HG03139 (cell line): ENCODE results near the gene THAP6.
A peak's percentile ranks its signal among the peaks of the same experiment; 100 is the strongest.
"Not testable (repeated sequence)": the region's sequence is repeated elsewhere in the genome, so short reads cannot be mapped to it uniquely, and the experiment has no call there.

Source experiments
- ATAC-seq: cut with Tn5 transposase; IDR thresholded peaks from one replicate; pipeline ENCODE4 v1.9.1; 2021; ENCODE audit not compliant: unreplicated experiment

THAP6 gene

DNA sequence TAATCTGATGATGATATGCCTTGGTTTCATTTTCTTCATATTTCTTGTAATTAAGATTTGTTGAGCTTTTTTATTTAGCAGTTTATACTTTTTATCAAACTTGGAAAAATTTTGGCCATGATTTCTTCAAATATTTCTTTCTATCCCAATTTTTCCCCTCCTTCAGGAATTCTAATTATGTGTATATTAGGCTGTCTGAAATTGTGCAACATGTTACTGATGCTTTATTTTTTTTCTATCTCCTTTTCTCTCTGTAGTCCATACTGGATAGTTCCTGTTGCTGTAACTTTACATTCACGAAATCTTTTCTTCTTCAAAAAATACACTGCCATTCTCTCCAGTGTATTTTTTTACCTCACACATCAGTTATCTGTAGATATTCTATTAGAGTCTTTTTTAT lies 10.8 kb downstream of the THAP6 start:
- ATAC-seq = no peak

DNA sequence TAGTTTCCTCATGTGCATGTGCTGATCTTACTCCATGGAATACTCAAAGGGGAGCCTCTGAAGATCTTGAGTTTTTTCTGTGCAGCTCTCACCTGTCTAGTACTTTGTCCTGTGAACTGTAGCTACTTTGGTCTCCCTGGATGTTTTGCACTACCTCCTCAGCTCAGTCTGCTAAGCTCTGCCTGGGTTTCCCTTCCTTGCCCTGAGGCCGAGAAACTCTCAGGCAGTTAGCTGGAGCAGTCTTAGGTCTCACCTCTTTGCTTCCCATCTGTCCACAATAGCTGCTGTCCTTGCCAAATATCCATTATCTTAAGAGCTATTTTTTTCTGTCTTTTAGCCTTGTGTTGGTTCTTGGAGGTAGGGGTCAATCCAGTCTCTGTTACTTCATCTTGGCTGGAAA lies 11.6 kb downstream of the THAP6 start:
- no peak for ATAC-seq

DNA sequence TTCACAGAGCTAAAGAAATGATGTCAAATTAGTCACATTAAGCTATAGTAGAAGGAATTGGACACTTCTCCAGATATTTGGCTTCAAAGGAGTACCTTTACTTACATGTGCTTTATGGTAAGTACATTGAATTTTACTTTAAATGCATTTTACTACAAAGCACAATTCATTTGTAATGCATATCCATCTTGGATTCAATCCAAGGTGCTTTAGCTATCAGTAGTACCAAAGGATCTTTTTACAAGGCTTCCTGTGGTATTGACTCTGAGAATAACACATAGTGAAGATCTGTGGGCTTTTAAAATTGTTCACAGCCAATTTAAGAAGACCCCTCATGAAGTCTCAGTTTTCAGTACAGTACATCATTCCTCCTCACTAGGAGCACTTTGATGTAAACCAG lies 13.2 kb downstream of the THAP6 start:
- ATAC-seq = no peak

DNA sequence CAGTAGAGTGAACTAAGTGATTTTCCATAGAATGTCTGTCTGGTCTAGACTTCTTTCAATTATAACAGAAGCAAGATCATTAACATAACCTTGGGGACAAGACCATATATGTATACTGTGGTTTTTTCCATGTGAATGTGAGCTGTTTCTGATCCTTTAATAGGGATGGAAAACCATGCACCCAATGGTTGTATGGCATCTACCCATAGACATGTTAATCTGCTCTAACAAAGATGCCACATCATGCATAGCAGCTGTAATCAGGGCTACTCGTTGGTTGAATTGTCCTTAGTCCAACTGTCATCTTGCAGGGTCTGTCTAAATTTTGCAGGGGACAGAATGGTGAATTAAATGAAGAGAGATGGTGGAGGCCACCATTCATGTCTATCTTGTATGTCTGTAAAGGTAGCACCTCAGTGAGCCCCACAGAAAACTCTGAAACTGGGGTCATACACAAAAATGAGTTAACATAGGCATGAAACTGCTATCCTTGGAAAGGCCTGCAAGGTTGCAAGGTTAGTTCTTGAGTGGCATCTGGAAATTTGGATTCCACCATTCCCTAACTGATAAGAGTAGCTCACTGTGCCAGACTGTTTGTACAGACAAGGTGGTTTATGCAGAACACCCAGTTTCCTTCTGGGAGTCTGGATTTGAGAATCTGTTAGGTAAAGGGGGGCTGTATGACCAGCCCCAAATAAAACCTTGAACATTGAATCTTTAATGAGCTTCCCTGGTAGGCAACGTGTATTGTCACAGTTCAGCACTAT lies 16.5 kb downstream of the THAP6 start:
- ATAC-seq = no peak

GRCh38 chr4:75531536-75532143 lies 17.4 kb downstream of the THAP6 start:
- ATAC-seq = not testable (repeated sequence)

- ATAC-seq = not testable (repeated sequence)
Observed at GRCh38 chr4:75533339-75533887, 19.1 kb downstream of the THAP6 start.

- not testable (repeated sequence) for ATAC-seq
Observed at GRCh38 chr4:75533926-75534325, 19.7 kb downstream of the THAP6 start.

DNA sequence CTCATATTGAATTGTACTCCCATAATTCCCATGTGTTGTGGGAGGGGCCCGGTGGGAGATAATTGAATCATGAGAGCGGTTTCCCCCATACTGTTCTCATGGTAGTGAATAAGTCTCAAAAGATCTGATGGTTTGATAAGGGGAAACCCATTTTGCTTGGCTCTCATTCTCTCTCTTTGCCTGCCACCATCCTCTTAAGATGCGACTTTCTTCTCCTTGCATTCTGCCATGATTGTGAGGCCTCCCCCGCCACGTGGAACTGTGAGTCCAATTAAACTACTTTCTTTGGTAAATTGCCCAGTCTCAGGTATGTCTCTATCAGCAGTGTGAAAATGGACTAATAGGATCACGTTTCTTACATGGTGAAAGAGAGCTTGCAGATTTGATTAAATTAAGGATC lies 23.0 kb downstream of the THAP6 start:
- not testable (repeated sequence) for ATAC-seq

- no peak for ATAC-seq
Observed at GRCh38 chr4:75542824-75543223, 28.6 kb downstream of the THAP6 start.

- not testable (repeated sequence) for ATAC-seq
Observed at GRCh38 chr4:75544220-75544619, 29.9 kb downstream of the THAP6 start.

- ATAC-seq = no peak
Observed at GRCh38 chr4:75544870-75545269, 30.6 kb downstream of the THAP6 start.

GRCh38 chr4:75545526-75545925 lies 31.3 kb downstream of the THAP6 start:
- no peak for ATAC-seq

DNA sequence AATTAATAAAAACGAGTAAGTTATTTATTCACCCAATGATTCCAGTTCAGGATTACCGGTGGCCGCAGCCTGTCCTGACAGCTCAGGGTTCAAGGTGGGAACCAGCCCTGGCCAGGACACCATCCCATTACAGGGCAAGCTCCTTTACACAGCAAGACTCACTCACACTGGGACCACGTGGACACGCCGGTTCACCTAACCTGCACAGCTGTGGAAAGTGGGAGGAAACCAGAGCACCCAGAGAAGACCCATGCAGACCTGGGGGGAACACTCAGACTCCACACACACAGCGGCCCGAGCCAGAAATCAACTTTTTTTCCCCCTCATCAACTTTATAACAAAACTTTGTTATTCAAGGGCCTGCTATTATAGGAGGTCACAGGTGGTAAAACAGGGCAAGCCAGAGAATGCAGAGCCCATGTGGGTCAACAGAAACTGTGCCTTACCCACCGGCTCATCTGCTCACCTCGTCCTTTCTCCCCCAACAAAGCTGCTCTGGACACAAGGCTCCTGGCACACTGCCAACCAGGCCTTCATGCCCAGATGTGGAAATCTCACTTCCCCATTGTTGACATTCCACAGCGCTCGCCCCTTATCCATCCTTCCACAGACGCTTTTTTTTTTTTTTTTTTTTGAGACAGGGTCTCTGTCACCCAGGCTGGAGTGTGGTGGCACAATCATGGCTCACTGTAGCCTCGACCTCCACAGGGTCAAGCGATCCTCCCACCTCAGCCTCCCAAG lies 33.5 kb downstream of the THAP6 start:
- no peak for ATAC-seq

GRCh38 chr4:75549019-75549418 lies 34.7 kb downstream of the THAP6 start:
- ATAC-seq = no peak

GRCh38 chr4:75552452-75552851 lies 38.2 kb downstream of the THAP6 start:
- ATAC-seq = no peak

DNA sequence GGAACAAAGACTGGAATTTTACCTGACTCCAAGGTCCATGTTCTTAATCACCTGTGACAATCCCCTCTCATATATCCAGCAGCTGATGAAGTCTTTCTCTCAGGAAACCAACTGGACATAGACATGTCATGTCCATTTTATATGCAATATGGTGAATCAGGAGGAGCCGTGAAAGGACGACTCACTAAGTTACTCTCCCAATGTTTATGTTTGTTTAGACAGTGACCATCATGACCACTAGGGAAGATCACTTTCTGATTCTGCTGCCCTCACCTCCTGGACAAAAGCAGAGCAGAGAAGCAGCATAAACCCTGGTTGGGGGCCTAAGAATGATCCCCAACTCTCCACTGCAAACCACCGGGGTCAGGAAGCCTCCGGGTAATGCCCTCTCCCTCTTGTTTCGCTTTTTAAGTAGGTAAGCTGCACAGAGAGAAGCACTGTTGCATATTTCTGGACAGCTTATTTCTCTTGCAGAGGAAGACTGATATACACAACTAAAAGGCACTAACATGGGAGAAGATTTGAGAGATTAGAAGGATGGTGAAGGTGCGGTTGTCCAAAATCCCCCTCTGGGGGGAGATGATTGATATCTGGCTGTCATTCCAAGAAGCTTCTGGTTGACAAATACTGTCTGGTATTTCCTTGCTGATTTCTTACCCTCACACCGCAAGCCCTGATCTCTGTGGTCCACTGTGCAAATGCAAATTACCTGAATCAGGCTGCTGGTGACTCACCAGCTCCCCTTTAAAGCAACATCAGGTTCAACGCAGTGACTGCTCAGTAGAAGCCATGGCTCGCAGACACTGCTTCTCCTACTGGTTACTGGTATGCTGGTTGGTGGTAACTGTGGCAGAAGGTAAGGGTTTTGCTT lies 41.3 kb downstream of the THAP6 start, which contains the start of gene ODAPH:
ODAPH (plus strand) TSS at position 773 of the 871 bp plus-strand sequence; CDS start at position 790, 17 bp downstream.
- peak; percentile 76 for ATAC-seq

- no peak for ATAC-seq
Observed at GRCh38 chr4:75557696-75558095, 43.4 kb downstream of the THAP6 start.

DNA sequence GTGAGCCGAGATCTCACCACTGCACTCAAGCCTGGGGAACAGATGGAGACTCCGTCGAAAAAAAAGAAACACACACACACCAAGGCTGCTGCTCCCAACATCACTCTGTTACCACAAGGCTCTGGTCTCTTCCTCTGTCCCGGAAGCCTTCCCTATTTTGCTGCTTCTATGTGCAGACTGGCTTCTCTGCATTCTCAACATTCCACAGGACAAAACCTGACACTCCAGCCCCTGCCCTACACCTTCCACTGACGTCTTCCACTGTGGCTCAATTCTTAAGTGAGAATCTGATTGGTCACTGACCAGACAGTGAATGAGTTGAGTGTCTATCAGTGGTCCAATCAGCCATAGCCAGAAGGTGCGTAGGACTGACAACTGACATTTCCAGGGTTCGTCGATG lies 47.5 kb downstream of the THAP6 start:
- no peak for ATAC-seq

GRCh38 chr4:75564023-75564422 lies 49.8 kb downstream of the THAP6 start:
- no peak for ATAC-seq

- no peak for ATAC-seq
Observed at GRCh38 chr4:75565481-75565880, 51.2 kb downstream of the THAP6 start.

DNA sequence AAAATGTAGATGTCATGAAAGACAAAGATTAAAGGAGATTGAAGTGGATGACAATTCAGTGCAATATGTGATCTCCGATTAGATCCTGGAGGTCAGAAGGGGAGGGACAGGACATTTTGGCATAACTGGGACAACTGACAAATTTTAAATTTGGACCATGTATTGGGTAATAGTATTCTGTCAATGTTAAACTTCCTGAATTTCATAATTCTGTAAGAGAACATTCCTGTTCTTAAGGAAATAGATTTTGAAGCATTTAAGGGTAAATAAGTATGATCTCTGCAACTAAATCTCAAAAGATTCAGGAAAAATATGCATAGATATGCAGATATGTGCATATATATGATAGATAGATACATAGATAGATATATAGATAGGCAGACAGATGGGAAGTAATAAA lies 52.6 kb downstream of the THAP6 start:
- no peak for ATAC-seq
